ENCODE data around the gene GLDC.

GLDC gene

GRCh38 chr9:6619909-6620308, 25.6 kb downstream of the GLDC start:
- DNase-seq: no peak
- H3K36me3 ChIP-seq (replicated peaks): no peaks in the 10 kb centered on the region
- H3K4me3 ChIP-seq (ENCODE audit: low read depth, low read length): no peak overlapping the region
- H3K27me3 ChIP-seq (replicated peaks): no peaks in the 10 kb centered on the region
- TF ChIP-seq CTCF (IDR thresholded peaks at IDR 0.05; ENCODE audit: low read depth, low read length, missing control alignments): no peak
- in situ Hi-C loops (cut with HindIII; ENCODE audit: low pct_ligation_motif_present, low sequenced_read_pairs): no loop called here
- H3K27ac ChIP-seq: no peak overlapping the region

- no peaks in the 10 kb centered on the region for H3K27me3 ChIP-seq (replicated peaks)
- no peak for TF ChIP-seq CTCF (IDR thresholded peaks at IDR 0.05; ENCODE audit: low read depth, low read length, missing control alignments)
- H3K4me3 ChIP-seq (ENCODE audit: low read depth, low read length): no peak overlapping the region
- no peak overlapping the region for H3K27ac ChIP-seq
- no peaks in the 10 kb centered on the region for H3K36me3 ChIP-seq (replicated peaks)
- no peak for DNase-seq
- in situ Hi-C loops (cut with HindIII; ENCODE audit: low pct_ligation_motif_present, low sequenced_read_pairs): no loop called here
Measured at GRCh38 chr9:6616951-6617602, 28.5 kb downstream of the GLDC start.

- no peak overlapping the region for H3K4me3 ChIP-seq (ENCODE audit: low read depth, low read length)
- TF ChIP-seq CTCF (IDR thresholded peaks at IDR 0.05; ENCODE audit: low read depth, low read length, missing control alignments): no peak
- no peaks in the 10 kb centered on the region for H3K27me3 ChIP-seq (replicated peaks)
- no peaks in the 10 kb centered on the region for H3K36me3 ChIP-seq (replicated peaks)
- DNase-seq: no peak
- no peak overlapping the region for H3K27ac ChIP-seq
- in situ Hi-C loops (cut with HindIII; ENCODE audit: low pct_ligation_motif_present, low sequenced_read_pairs): no loop called here
Measured at GRCh38 chr9:6614489-6614888, 31.0 kb downstream of the GLDC start.

GRCh38 chr9:6611865-6612264, 33.7 kb downstream of the GLDC start:
- Histone ChIP-seq H3K27me3 (replicated peaks) (no peaks in the 10 kb centered on the region), H3K36me3 (replicated peaks) (no peaks in the 10 kb centered on the region), H3K4me3 (ENCODE audit: low read depth, low read length) (no peak overlapping the region), H3K27ac (no peak overlapping the region)
- no peak for DNase-seq
- in situ Hi-C loops (cut with HindIII; ENCODE audit: low pct_ligation_motif_present, low sequenced_read_pairs): no loop called here
- no peak for TF ChIP-seq CTCF (IDR thresholded peaks at IDR 0.05; ENCODE audit: low read depth, low read length, missing control alignments)

- H3K4me3 ChIP-seq (ENCODE audit: low read depth, low read length): no peak overlapping the region
- in situ Hi-C loops (cut with HindIII; ENCODE audit: low pct_ligation_motif_present, low sequenced_read_pairs): no loop called here
- H3K36me3 ChIP-seq (replicated peaks): no peaks in the 10 kb centered on the region
- no peak overlapping the region for H3K27ac ChIP-seq
- DNase-seq: no peak
- H3K27me3 ChIP-seq (replicated peaks): no peaks in the 10 kb centered on the region
- TF ChIP-seq CTCF (IDR thresholded peaks at IDR 0.05; ENCODE audit: low read depth, low read length, missing control alignments): no peak
Measured at GRCh38 chr9:6610073-6610472, 35.5 kb downstream of the GLDC start.

GRCh38 chr9:6609497-6610016, 36.0 kb downstream of the GLDC start:
- Histone ChIP-seq H3K4me3 (ENCODE audit: low read depth, low read length) (no peak overlapping the region), H3K36me3 (replicated peaks) (no peaks in the 10 kb centered on the region), H3K27ac (no peak overlapping the region), H3K27me3 (replicated peaks) (no peaks in the 10 kb centered on the region)
- no peak for DNase-seq
- no peak for TF ChIP-seq CTCF (IDR thresholded peaks at IDR 0.05; ENCODE audit: low read depth, low read length, missing control alignments)
- in situ Hi-C loops (cut with HindIII; ENCODE audit: low pct_ligation_motif_present, low sequenced_read_pairs): no loop called here

Data from brain microvascular endothelial cell (primary cell).